PFSK-1 (cell line): ENCODE results near the gene FAM83G.

ENCODE experiments used
- POLR2AphosphoS5 ChIP-seq: IDR thresholded peaks from 2 replicates; pipeline ENCODE4 v1.6.1; 2012; ENCODE audit warnings: low read depth, mild to moderate bottlenecking, control low read depth, low read length, moderate library complexity
- REST ChIP-seq, 2 experiments: IDR thresholded peaks; 2 replicates each; pipeline versions ENCODE4 v1.6.1 to v1.8.0; 2011 to 2012; ENCODE audit warnings: low read depth in 2 of 2, low read length in 2 of 2, control low read depth in 1 of 2, inconsistent platforms in 1 of 2, mild to moderate bottlenecking in 1 of 2, moderate library complexity in 1 of 2; ENCODE audit not compliant: insufficient read depth in 1 of 2
- SIN3A ChIP-seq: IDR thresholded peaks from 2 replicates; pipeline ENCODE4 v1.6.1; 2012; ENCODE audit warnings: mild to moderate bottlenecking, low read length, moderate library complexity, borderline replicate concordance; ENCODE audit not compliant: insufficient read depth

GRCh38 chr17:18964018-18964351 lies 40.6 kb downstream of the FAM83G start:
- TF ChIP-seq POLR2AphosphoS5 (no peak), SIN3A (no peak), REST (IDR thresholded peaks at IDR 0.05; ENCODE audit: insufficient read depth in 1 of 2, low read depth in 2 of 2, low read length in 2 of 2) (no peak)
